CD4-positive, alpha-beta T cell treated with Interleukin-6 at 100 ng/mL for 8 hours (primary cell): Measurements from ENCODE around the gene RELN.

Experiments
- DNase-seq: peaks from one replicate; pipeline ENCODE4 v3.0.0-alpha.2; 2020; ENCODE audit warnings: mixed read lengths, low spot score

Gene RELN

DNA sequence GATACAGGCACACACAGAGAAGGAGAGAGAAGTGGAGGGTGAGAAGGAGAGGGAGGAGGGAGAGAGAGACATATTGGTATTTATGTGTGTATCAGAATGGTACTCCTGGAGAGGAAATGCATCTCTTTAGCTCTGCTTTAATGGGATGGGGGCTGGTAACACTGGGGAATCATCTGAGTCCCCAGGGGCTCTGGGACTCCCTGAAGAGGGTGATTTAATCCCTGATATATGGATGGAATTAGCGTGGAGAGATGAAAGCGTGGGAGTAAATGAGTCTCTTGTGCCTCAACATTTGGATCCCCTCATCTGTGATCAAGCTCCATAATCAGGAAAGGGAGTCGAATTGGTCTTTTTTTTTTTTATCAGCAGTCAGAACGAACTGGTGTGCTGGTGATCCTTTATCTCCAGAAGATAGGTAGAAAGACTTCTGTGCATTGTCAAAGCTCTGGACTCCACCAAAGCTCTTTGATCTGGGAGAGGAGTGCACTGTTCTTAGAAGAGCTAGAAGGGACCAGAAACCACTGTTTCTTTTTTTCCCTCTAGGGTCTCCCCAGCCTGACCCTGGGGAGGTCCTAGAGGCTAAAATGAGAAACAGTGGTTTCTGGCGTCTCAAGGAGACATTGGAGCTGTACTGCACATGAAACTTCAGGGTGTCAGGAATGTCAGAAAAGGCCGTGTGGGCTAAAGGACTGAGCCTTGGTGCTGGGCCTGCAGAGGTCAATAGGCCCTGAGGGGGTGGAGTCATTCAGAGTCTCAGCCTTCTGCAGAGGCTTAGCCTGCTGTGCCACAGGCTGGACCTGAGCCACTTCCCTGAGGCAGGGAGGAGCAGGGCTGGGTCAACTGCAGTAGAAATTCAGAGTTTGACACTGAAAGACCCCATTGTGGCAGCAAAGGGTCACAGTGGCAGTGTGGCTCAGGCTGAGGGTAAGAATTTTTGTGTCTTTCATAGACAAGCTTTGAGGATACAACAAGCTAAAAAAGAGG lies 309.0 kb downstream of the RELN start:
- no peak for DNase-seq

DNA sequence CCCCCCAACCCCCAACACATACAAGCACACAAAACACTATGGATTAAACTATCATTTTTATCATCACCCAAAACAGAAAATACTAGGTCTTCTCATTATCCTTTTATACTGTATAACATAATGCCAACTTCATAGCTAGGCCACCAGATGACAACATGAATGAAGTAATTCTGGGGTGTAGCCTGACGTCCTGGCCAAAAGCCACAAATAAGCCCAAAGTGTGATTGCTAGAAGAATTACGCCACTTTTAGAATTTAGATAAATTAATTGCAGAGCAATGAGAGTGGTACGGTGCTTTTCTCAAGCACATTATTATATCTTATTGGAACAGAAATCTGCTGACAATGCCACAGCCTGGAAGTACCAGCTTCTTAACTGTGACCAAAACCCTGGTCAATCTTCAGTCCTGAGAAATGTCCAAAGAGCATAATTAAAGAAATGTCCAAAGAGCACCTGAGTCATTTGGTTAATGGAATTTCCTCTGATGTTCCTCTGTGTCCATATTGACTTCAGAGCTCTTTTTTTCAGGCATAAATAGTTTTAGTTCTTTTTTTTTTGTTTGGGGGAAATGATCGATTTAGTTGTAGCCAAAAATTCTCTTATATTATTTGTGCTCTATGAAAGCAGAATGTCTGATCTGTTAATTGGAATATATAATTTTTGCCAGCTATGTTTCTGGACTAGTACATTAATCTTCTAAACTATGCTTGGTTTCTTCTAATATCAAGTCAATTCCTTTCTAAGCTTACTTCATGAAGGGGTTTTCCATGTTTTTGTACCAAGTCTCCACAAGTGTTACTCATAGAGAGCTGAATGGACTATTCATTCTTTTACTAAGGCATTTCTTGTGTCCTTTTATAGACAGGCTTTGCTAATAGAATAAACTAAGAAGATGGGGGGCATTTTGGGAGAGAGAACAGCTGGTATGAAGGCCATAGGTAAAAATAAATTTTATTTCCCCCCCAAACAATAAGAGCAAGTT lies 310.0 kb downstream of the RELN start:
- no peak for DNase-seq

- no peak for DNase-seq
These were observed 321.0 kb downstream of the RELN start for GRCh38 chr7:103668279-103668941.

- DNase-seq: no peak
These were observed 323.1 kb downstream of the RELN start for GRCh38 chr7:103666326-103666725.

GRCh38 chr7:103664577-103664976 lies 324.9 kb downstream of the RELN start:
- no peak for DNase-seq

DNA sequence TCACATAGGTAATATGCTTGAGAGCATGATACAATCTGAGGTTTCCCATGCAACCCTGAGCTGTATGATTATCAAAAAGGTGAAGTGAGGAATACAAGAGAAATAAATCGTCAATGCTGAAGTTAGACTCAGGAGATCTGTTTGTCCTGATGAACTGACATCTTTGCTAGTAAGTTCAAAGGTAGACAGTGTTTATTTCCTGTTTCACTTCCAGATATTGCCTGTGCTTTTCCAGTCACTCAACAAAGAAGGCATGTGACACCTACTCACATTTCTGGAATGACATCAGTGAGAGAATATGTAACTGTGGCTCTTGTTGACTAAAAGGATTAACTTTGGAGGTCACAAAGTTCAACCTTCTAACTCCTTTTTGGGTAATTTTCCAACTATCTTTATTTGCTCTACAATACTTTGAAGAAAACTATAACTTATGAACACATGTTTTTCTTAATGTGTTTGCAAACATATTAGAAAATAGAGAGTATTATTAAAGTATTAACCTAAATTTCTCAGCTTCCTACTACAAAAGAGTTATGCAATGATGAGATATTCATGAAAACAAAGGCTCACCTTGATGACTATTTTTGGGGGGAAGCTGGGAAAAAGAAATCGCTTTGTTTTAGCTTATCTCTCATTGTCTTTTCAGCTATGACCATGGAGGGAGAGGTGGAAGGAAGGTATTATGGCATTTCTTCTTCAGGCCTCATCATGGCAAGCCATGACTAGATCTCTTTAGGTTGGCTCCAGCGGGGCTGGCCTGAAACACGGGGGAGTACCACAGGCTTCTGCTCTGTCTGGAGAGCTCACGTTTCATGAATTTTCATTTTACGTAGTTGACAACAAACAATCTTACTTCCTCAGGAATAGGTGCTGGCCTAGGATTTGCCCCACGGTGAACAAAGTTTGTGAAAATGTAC lies 328.7 kb downstream of the RELN start:
- DNase-seq: no peak

DNA sequence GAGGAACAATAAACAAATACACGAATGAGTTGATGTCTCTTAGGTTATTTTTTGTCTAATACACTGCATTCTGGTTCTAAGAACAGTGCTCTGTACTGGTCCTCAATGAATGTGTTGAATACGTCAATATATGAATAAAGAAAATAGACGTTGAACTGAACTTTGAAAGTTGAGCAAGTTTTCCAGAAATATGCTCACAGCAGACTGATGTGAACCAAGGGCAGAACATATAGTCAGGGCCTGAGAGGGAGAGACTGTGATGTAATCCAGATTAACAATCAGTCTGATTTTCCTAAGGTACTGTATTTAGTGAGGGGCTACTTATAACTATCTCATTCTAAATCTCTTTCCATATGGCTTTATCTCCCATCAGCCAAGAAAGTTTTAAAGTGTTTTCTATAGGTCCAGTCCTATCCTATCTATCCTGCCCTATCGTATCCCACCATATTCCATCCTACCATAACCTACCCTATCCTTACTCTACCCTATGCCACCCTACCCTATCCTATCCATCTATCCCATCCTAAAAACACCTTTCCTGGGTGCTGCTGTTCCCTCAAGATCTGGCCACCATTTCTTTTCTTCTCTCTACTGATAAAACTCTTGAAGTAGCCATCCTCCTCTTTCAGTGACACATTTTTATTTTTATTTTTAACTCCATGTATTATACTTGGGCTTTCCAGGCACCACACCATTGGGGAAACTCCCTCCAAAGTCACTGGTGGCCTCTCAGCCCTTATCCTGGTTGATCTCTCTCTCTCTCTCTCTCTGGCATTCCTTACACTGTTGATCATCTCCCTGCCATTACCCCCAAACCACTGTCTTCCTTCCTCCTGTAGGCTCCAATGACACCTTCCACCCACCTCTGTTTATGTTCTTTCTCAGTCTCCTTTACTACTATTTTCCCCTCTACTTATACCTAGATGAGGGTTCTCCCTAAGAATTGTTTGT lies 331.1 kb downstream of the RELN start:
- no peak for DNase-seq

- DNase-seq: no peak
These were observed 332.0 kb downstream of the RELN start for GRCh38 chr7:103657474-103657894.

DNA sequence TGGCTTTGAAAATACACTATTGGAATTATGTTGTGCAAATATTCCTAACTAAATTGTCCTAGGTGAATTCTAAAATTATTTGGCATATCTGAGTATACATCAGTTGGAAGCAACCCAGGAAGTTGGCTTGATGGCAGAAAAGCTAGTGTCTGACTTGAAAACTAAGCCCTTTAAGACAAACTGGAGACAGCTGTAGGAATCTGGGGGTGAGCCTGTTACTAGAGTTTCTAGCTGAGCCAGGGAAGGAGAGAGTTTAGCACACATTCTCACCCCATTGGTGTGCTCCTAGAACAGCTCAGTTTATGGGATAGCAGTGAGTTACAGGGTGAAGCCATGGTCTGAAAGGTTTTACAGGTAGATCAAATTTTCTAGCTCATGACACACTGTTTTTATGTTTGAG lies 333.2 kb downstream of the RELN start:
- no peak for DNase-seq

DNA sequence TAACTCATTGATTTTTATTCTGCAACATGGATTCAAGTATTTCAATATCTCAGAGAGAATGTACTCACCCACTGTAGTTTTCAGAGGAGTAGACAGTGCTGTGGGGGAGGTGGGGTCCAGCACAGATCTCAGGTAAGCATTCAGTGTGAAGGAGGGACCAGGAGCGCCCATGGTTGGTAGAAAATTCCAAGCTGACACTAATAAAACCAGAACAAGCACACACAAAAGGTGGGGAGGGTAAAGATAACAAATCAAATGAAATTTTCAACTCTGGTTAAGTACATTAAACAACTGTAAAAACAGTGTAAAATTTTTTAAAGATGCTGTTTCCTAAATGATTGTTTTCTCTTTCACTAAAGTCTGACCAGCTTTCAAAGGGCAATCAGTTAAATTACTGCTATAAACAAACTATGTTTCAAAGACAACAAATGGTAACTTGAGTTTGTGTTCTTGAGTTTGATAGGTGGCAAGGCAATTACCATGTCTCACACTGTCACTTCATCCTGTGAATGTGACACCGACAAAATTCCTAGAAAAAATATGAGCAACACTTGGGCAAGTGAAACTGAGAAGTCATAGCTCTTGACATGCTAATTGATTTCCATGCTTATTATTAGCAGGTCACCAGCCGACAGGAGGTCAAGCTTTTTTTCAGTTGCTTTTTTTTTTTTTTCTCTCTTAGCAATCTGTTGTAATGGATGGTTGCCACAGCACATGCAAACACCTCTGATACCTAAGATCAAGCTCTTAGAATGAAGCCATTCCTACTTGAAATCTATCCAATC lies 337.7 kb downstream of the RELN start:
- DNase-seq: no peak

DNA sequence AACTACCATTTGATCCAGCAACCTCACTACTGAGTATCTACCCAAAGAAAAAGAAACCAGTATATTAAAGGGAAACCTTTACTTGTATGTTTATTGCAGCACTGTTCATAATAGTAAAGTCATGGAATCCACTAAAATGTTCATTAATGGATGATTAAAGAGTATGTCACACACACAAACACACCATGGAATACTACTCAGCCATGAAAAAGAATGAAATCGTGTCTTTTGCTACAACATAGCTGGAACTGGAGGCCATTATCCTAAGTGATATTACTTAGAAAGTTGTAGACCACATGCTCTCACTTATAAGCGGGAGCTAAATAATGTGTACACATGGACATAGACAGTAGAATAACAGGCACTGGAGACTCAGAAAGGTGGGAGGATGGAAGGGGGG lies 340.4 kb downstream of the RELN start:
- DNase-seq: no peak

GRCh38 chr7:103648135-103648534 lies 341.3 kb downstream of the RELN start:
- DNase-seq: no peak

DNA sequence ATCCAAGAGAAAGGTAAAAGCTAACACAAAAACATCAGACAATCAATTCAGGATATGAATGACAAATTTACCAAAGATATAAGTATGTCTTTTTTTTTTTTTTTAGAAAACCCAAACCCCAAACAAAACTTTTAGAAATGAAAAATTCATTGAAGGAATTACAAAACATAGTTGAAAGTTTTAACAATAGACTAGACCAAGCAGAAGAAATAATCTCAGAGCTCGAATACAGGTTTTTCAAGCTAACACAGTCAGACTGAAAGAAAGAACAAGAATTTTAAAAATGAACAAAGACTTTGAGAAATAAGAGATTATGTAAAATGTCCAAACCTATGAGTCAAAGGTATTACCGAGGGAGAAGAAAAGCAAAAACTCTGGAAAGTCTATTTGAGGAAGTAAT lies 345.1 kb downstream of the RELN start:
- no peak for DNase-seq

GRCh38 chr7:103640031-103640779 lies 349.3 kb downstream of the RELN start:
- no peak for DNase-seq

DNA sequence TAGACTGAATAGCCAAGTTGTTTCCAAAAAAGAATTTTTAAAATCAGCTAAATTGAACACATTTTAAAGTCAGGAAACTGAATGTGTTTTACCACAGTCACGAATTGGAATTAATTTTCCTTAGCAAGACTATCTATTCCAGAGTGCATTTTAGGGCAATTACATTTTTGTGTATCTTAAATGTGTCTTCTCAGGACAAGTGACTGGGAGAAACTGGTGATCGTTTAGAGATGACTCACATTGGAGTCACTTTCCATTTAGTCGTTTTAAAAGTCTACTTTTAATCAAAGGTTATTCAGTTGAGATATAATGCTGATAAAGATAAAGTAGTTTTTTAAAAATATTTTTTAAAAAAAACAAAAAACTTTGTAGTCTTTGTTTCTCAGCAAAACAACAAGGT lies 351.7 kb downstream of the RELN start:
- no peak for DNase-seq

- no peak for DNase-seq
These were observed 352.4 kb downstream of the RELN start for GRCh38 chr7:103637094-103637493.

GRCh38 chr7:103636153-103636552 lies 353.3 kb downstream of the RELN start:
- DNase-seq: no peak

GRCh38 chr7:103632972-103633371 lies 356.5 kb downstream of the RELN start:
- DNase-seq: no peak
